Naive B cell (primary cell): ENCODE data around the gene CPLX1. TPM values are rescaled to one million over a fixed set of nuclear protein-coding genes. Genes with fewer than 3 reads are reported as not detected.
"Not testable (repeated sequence)": the region's sequence is repeated elsewhere in the genome, so short reads cannot be mapped to it uniquely, and the experiment has no call there.

Experiments used
- ATAC-seq, 2 donors: fragments of 150-1000 bp; cut with Tn5 transposase; 2 replicates each; pipeline ENCODE4 v1.10.0; 2021; ENCODE audit warnings: low read depth in 2 of 2, mild to moderate bottlenecking in 2 of 2, moderate library complexity in 2 of 2
- DNase-seq: peaks from one replicate; pipeline ENCODE4 v3.0.0; 2022
- H3K27ac Mint-ChIP-seq, 6 donors: one replicate each; pipeline ENCODE4 v1.8.0; 2020 to 2022; ENCODE audit warnings: mild to moderate bottlenecking in 6 of 6, mixed read lengths in 6 of 6, moderate library complexity in 5 of 6, inconsistent platforms in 2 of 6
- H3K27me3 Mint-ChIP-seq, 3 donors: one replicate each; pipeline ENCODE4 v1.8.0; 2021 to 2022; ENCODE audit warnings: mixed read lengths in 3 of 3, mild to moderate bottlenecking in 1 of 3
- H3K36me3 Mint-ChIP-seq, 2 donors: one replicate each; pipeline ENCODE4 v1.8.0; 2020 to 2022; ENCODE audit warnings: mixed read lengths in 2 of 2, inconsistent platforms in 1 of 2, mild to moderate bottlenecking in 1 of 2
- H3K4me1 Mint-ChIP-seq, 3 donors: one replicate each; pipeline ENCODE4 v1.8.0; 2020 to 2022; ENCODE audit warnings: mixed read lengths in 3 of 3, inconsistent platforms in 1 of 3, mild to moderate bottlenecking in 1 of 3, moderate library complexity in 1 of 3
- H3K4me3 Mint-ChIP-seq, 8 donors: one replicate each; pipeline ENCODE4 v1.8.0; 2020 to 2022; ENCODE audit warnings: mild to moderate bottlenecking in 8 of 8, mixed read lengths in 8 of 8, moderate library complexity in 8 of 8, inconsistent platforms in 2 of 8
- H3K9me3 Mint-ChIP-seq, 7 donors: one replicate each; pipeline ENCODE4 v1.8.0; 2020 to 2022; ENCODE audit warnings: mixed read lengths in 7 of 7, mild to moderate bottlenecking in 5 of 7, inconsistent platforms in 2 of 7, moderate library complexity in 1 of 7
- polyA plus RNA-seq, 6 donors: library from polyadenylated mRNA; unstranded; fragments of 300-500 nt; fragmentation: Illumina TruSeq; gene quantifications; one replicate each; pipeline ENCODE4 v1.2.3, GENCODE V29; 2021; ENCODE audit warnings: low read depth in 6 of 6

Gene CPLX1
- polyA plus RNA-seq, 6 donors from 2014 or later: not detected

- no peak for ATAC-seq
- peaks cover 3 to 12% (median 7%) of the 10 kb centered on the region in 3 donors for H3K4me1 Mint-ChIP-seq
- H3K27ac Mint-ChIP-seq: peak overlapping the region in 1 of 6 donors; percentile 37
- H3K27me3 Mint-ChIP-seq: no peaks in the 10 kb centered on the region
- no peaks in the 10 kb centered on the region for H3K9me3 Mint-ChIP-seq
- no peak overlapping the region for H3K4me3 Mint-ChIP-seq
- peaks cover 4 to 14% of the 10 kb centered on the region in 2 donors for H3K36me3 Mint-ChIP-seq
- DNase-seq: no peak
These were observed 85.2 kb downstream of the CPLX1 start for GRCh38 chr4:740656-741282.

- Mint-ChIP-seq H3K27me3 (no peaks in the 10 kb centered on the region), H3K27ac (peak overlapping the region in 1 of 6 donors; percentile 67), H3K4me1 (peaks cover 3 to 12% (median 7%) of the 10 kb centered on the region in 3 donors), H3K9me3 (no peaks in the 10 kb centered on the region), H3K4me3 (peak overlapping the region in 1 of 8 donors; percentile 37), H3K36me3 (peaks cover 4 to 14% of the 10 kb centered on the region in 2 donors)
- ATAC-seq (no peak), DNase-seq (no peak)
These were observed 85.9 kb downstream of the CPLX1 start for GRCh38 chr4:740011-740410.

GRCh38 chr4:739569-739968 lies 86.4 kb downstream of the CPLX1 start:
- H3K36me3 Mint-ChIP-seq: peaks cover 6 to 12% of the 10 kb centered on the region in 2 donors
- ATAC-seq: no peak

GRCh38 chr4:738781-739280 lies 87.1 kb downstream of the CPLX1 start:
- ATAC-seq (peak in 1 of 2 donors; percentile 41), DNase-seq (no peak)
- Mint-ChIP-seq H3K27me3 (no peaks in the 10 kb centered on the region), H3K9me3 (no peaks in the 10 kb centered on the region), H3K27ac (peak overlapping the region in 1 of 6 donors; percentile 84), H3K4me3 (no peak overlapping the region), H3K36me3 (peaks cover 6 to 9% of the 10 kb centered on the region in 2 donors), H3K4me1 (peaks cover 0 to 11% (median 7%) of the 10 kb centered on the region in 3 donors)

More at GRCh38 chr4:739569-739968, 86.4 kb downstream of the CPLX1 start:
- Mint-ChIP-seq H3K27ac (peak overlapping the region in 1 of 6 donors; percentile 67), H3K27me3 (no peaks in the 10 kb centered on the region), H3K4me1 (peaks cover 3 to 12% (median 7%) of the 10 kb centered on the region in 3 donors), H3K9me3 (no peaks in the 10 kb centered on the region), H3K4me3 (no peak overlapping the region)
- no peak for DNase-seq

- not testable (repeated sequence) for H3K9me3 Mint-ChIP-seq, H3K27me3 Mint-ChIP-seq, ATAC-seq, DNase-seq, H3K4me3 Mint-ChIP-seq, H3K4me1 Mint-ChIP-seq, H3K27ac Mint-ChIP-seq
- H3K36me3 Mint-ChIP-seq: peaks cover 9 to 12% of the 10 kb centered on the region in 2 donors
These were observed 89.4 kb downstream of the CPLX1 start for GRCh38 chr4:736561-736960.

- Mint-ChIP-seq H3K36me3 (peaks cover 9 to 12% of the 10 kb centered on the region in 2 donors), H3K4me3 (no peak overlapping the region), H3K4me1 (peaks cover 0 to 4% (median 0%) of the 10 kb centered on the region in 3 donors), H3K27me3 (no peaks in the 10 kb centered on the region), H3K9me3 (peaks cover 0 to 1% (median 0%) of the 10 kb centered on the region in 7 donors), H3K27ac (no peak overlapping the region)
- DNase-seq (no peak), ATAC-seq (no peak)
These were observed 90.3 kb downstream of the CPLX1 start for GRCh38 chr4:735583-735982.

Other genes starting within 250 kb of the CPLX1 start
- gene TMEM271, start 249.8 kb downstream of the CPLX1 start, polyA plus RNA-seq: not detected
- 10 to 100 TPM; 24.3 to 39.4 (median 30.0) TPM for gene PDE6B, start 200.6 kb downstream of the CPLX1 start, polyA plus RNA-seq
- 100 to 1,000 TPM; 320 to 459 (median 358) TPM for gene ATP5ME, start 151.9 kb downstream of the CPLX1 start, polyA plus RNA-seq
- gene MYL5, start 151.6 kb downstream of the CPLX1 start, polyA plus RNA-seq: 10 to 100 TPM in 5 of 6 donors, 1 to 10 TPM in 1; 7.3 to 13.4 (median 11.8) TPM
- under 1 TPM in 3 of 6 donors, not detected in 3; 0.22 to 0.54 (median 0.43) TPM for gene SLC49A3, start 137.0 kb downstream of the CPLX1 start, polyA plus RNA-seq
- 1 to 10 TPM; 5.6 to 9.5 (median 7.1) TPM for gene PCGF3, start 120.3 kb downstream of the CPLX1 start, polyA plus RNA-seq
- gene GAK, start 106.2 kb upstream of the CPLX1 start, polyA plus RNA-seq: 10 to 100 TPM; 28.5 to 71.3 (median 48.1) TPM
- gene TMEM175, start 106.3 kb upstream of the CPLX1 start, polyA plus RNA-seq: 10 to 100 TPM; 18.7 to 38.8 (median 24.1) TPM
- gene DGKQ, start 147.4 kb upstream of the CPLX1 start, polyA plus RNA-seq: 10 to 100 TPM in 1 of 6 donors, 1 to 10 TPM in 5; 1.6 to 11.9 (median 4.1) TPM
- gene IDUA, start 160.9 kb upstream of the CPLX1 start, polyA plus RNA-seq: 1 to 10 TPM; 2.2 to 8.3 (median 3.3) TPM
- gene SLC26A1, start 167.3 kb upstream of the CPLX1 start, polyA plus RNA-seq: 1 to 10 TPM in 2 of 6 donors, under 1 TPM in 3, not detected in 1; 0.22 to 4.3 (median 0.77) TPM
- gene FGFRL1, start 185.5 kb upstream of the CPLX1 start, polyA plus RNA-seq: 1 to 10 TPM in 2 of 6 donors, under 1 TPM in 3, not detected in 1; 0.22 to 2.3 (median 0.37) TPM